GM21723 (cell line): ENCODE results near the gene SCYGR3.
A peak's percentile ranks its signal among the peaks of the same experiment; 100 is the strongest.

Experiments used
- ATAC-seq: cut with Tn5 transposase; IDR thresholded peaks from one replicate; pipeline ENCODE4 v1.9.1; 2021; ENCODE audit warnings: mild to moderate bottlenecking, moderate library complexity; ENCODE audit not compliant: unreplicated experiment

Gene SCYGR3

GRCh38 chr2:227614740-227615139 lies at the start of gene SCYGR3:
Gene SCYGR3 (minus strand): TSS chr2:227614840. CDS start chr2:227614840, 0 bp downstream.
- ATAC-seq = no peak

- no peak for ATAC-seq
These were observed 47.2 kb upstream of the SCYGR3 start for GRCh38 chr2:227661827-227662226.

- ATAC-seq = no peak
These were observed 46.5 kb upstream of the SCYGR3 start for GRCh38 chr2:227661025-227661649.

GRCh38 chr2:227657199-227657845 lies 42.7 kb upstream of the SCYGR3 start:
- ATAC-seq = no peak

- no peak for ATAC-seq
These were observed 40.8 kb upstream of the SCYGR3 start for GRCh38 chr2:227655454-227655853.

- no peak for ATAC-seq
These were observed 39.8 kb upstream of the SCYGR3 start for GRCh38 chr2:227654426-227654825.

GRCh38 chr2:227653419-227653818 lies 38.8 kb upstream of the SCYGR3 start:
- ATAC-seq = no peak

- ATAC-seq = no peak
These were observed 29.4 kb upstream of the SCYGR3 start for GRCh38 chr2:227643990-227644551.

GRCh38 chr2:227642656-227643055 lies 28.0 kb upstream of the SCYGR3 start:
- ATAC-seq = no peak

GRCh38 chr2:227634201-227634600 lies 19.6 kb upstream of the SCYGR3 start:
- no peak for ATAC-seq

- no peak for ATAC-seq
These were observed 18.2 kb upstream of the SCYGR3 start for GRCh38 chr2:227632827-227633226.

- no peak for ATAC-seq
These were observed 15.7 kb upstream of the SCYGR3 start for GRCh38 chr2:227630322-227630721.

GRCh38 chr2:227629435-227629834 lies 14.8 kb upstream of the SCYGR3 start:
- no peak for ATAC-seq

GRCh38 chr2:227627769-227628168 lies 13.1 kb upstream of the SCYGR3 start:
- peak; percentile 97 for ATAC-seq

- ATAC-seq = no peak
These were observed 12.0 kb upstream of the SCYGR3 start for GRCh38 chr2:227626580-227627151.

GRCh38 chr2:227625420-227625819 lies 10.8 kb upstream of the SCYGR3 start:
- ATAC-seq = no peak

GRCh38 chr2:227623226-227623625 lies 8.6 kb upstream of the SCYGR3 start:
- ATAC-seq = no peak

- no peak for ATAC-seq
These were observed 2.9 kb upstream of the SCYGR3 start, which contains the start of gene SCYGR4 for GRCh38 chr2:227617316-227618230. Gene SCYGR4 (plus strand): TSS chr2:227617498. CDS start chr2:227617498, 0 bp downstream.

- no peak for ATAC-seq
These were observed 2.0 kb upstream of the SCYGR3 start for GRCh38 chr2:227616631-227617030.

- ATAC-seq = no peak
These were observed 1.3 kb upstream of the SCYGR3 start for GRCh38 chr2:227615906-227616305.

- ATAC-seq = no peak
These were observed 541 bp upstream of the SCYGR3 start for GRCh38 chr2:227615181-227615580.
